ENCODE measurements around the gene KCNMA1. TPM values are rescaled to one million over a fixed set of nuclear protein-coding genes. Genes with fewer than 3 reads are reported as not detected.
A peak's percentile ranks its signal among the peaks of the same experiment; 100 is the strongest.

The KCNMA1 gene
- total and polyA plus RNA-seq, 5 experiments from 2014 or later = not detected

- peaks cover 0 to 3% (median 0%) of the 10 kb centered on the region in 5 donors for H3K27me3 Mint-ChIP-seq
- H3K4me3 Mint-ChIP-seq = no peak overlapping the region
- DNase-seq (no peak), ATAC-seq (no peak)
- H3K4me1 Mint-ChIP-seq = peaks cover 0 to 3% (median 0%) of the 10 kb centered on the region in 4 donors
- no peaks in the 10 kb centered on the region for H3K36me3 Mint-ChIP-seq
- H3K27ac Mint-ChIP-seq = no peak overlapping the region
- POLR2A ChIA-PET = no interaction called here
- H3K9me3 Mint-ChIP-seq = peaks cover 0 to 2% (median 0%) of the 10 kb centered on the region in 9 donors
Measured at GRCh38 chr10:77296534-77297392, 340.8 kb downstream of the KCNMA1 start.

GRCh38 chr10:77293773-77294172, 343.8 kb downstream of the KCNMA1 start:
- peak overlapping the region in 1 of 10 donors; percentile 35 for H3K27ac Mint-ChIP-seq
- POLR2A ChIA-PET = no interaction called here
- H3K9me3 Mint-ChIP-seq = peaks cover 0 to 2% (median 0%) of the 10 kb centered on the region in 9 donors
- peaks cover 14 to 25% (median 19%) of the 10 kb centered on the region in 4 donors for H3K4me1 Mint-ChIP-seq
- no peak overlapping the region for H3K4me3 Mint-ChIP-seq
- DNase-seq = no peak
- peaks cover 0 to 4% (median 0%) of the 10 kb centered on the region in 5 donors for H3K27me3 Mint-ChIP-seq
- H3K36me3 Mint-ChIP-seq = no peaks in the 10 kb centered on the region
- no peak for ATAC-seq

- peaks cover 0 to 2% (median 0%) of the 10 kb centered on the region in 9 donors for H3K9me3 Mint-ChIP-seq
- H3K27ac Mint-ChIP-seq = no peak overlapping the region
- H3K4me1 Mint-ChIP-seq = peaks cover 14 to 25% (median 20%) of the 10 kb centered on the region in 4 donors
- no peak overlapping the region for H3K4me3 Mint-ChIP-seq
- ATAC-seq = no peak
- H3K36me3 Mint-ChIP-seq = no peaks in the 10 kb centered on the region
- H3K27me3 Mint-ChIP-seq = peaks cover 0 to 4% (median 0%) of the 10 kb centered on the region in 5 donors
- POLR2A ChIA-PET = no interaction called here
- no peak for DNase-seq
Measured at GRCh38 chr10:77293347-77293746, 344.3 kb downstream of the KCNMA1 start.

DNA sequence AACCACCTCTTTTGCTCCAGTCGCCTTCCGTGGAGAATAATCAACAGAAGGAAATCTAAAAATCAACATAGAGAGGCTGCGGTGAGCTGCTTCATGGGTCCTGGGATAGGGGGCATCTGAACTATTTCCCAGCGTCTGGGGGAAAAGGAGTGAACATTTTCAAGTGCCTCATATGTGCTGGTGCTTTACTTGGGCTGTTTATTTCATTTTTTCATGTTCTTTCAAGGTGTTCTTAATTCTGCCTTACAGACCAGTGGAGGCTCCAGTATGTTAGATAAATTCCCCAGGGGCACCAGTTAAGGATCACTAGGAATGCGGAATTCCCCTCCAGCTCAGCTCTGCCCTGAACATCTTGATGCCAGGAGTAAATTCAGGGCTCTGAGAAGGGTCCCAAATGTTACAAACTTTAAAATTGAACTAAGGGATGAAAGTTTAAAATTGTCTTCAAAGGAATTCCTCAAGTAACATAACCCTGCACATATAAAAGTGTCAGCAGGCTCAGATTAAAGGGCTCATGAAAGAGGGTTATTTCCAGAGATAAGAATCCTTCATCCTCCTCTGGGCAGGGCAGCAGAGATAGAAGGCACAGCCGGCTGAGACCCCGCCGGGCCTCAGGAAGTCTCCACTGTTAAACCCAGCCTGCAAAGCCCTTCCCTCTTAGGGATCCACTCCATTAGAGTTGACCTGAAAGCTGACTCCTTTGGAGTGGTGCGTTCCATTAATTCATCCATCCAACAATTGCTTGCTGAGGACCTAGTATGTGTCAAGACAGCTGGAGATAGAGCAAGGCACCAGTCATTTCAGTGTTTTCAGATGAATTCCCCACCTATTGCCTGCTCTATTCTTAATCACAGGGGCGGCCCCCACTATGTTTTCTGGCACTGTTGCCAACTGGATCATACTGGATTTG, 345.8 kb downstream of the KCNMA1 start:
- Mint-ChIP-seq H3K4me3 (no peak overlapping the region), H3K4me1 (peaks cover 14 to 25% (median 20%) of the 10 kb centered on the region in 4 donors), H3K27me3 (peaks cover 0 to 4% (median 0%) of the 10 kb centered on the region in 5 donors), H3K36me3 (no peaks in the 10 kb centered on the region), H3K9me3 (peaks cover 0 to 2% (median 0%) of the 10 kb centered on the region in 9 donors), H3K27ac (no peak overlapping the region)
- ATAC-seq (no peak), DNase-seq (no peak)
- POLR2A ChIA-PET = no interaction called here

- no peaks in the 10 kb centered on the region for H3K9me3 Mint-ChIP-seq
- peaks cover 14 to 25% (median 20%) of the 10 kb centered on the region in 4 donors for H3K4me1 Mint-ChIP-seq
- peaks cover 0 to 4% (median 0%) of the 10 kb centered on the region in 5 donors for H3K27me3 Mint-ChIP-seq
- H3K27ac Mint-ChIP-seq = peak overlapping the region in 1 of 10 donors; percentile 25
- DNase-seq (no peak), ATAC-seq (no peak)
- no peaks in the 10 kb centered on the region for H3K36me3 Mint-ChIP-seq
- H3K4me3 Mint-ChIP-seq = peak overlapping the region in 1 of 10 donors; percentile 2
- POLR2A ChIA-PET = no interaction called here
Measured at GRCh38 chr10:77290528-77291155, 347.0 kb downstream of the KCNMA1 start.

- no peak overlapping the region for H3K27ac Mint-ChIP-seq
- POLR2A ChIA-PET = interaction anchor here (1.0 kb wide), 1 partner anchor 25 kb away, joined by 3 read pairs; no protein-coding TSS in a partner anchor
- H3K9me3 Mint-ChIP-seq = no peaks in the 10 kb centered on the region
- no peak overlapping the region for H3K4me3 Mint-ChIP-seq
- H3K4me1 Mint-ChIP-seq = peaks cover 14 to 25% (median 20%) of the 10 kb centered on the region in 4 donors
- ATAC-seq (no peak), DNase-seq (no peak)
- no peaks in the 10 kb centered on the region for H3K36me3 Mint-ChIP-seq
- H3K27me3 Mint-ChIP-seq = peaks cover 0 to 4% (median 0%) of the 10 kb centered on the region in 5 donors
Measured at GRCh38 chr10:77289790-77290189, 347.8 kb downstream of the KCNMA1 start.

DNA sequence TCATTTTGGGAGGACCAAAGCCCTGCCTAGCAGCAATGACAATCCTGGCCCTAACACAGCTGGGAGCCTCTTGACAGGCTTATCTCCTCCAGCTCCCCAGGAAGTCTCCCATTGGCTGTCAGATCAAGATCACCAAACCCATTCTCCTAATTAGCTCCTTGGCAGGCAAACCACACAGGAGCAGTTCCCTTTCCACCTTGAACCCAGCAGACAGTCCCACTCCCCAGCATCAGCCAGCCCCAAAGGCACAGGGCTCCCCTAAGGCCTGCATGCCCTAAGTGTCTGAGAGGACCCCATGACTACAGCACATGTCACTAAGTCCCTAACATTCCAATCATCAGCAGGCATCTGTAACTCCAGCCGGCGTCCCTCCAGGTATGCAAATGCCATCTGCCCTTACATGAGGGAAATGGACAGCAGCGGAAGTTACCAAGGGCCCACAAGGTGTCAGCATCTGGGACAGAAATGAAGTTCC, 348.5 kb downstream of the KCNMA1 start:
- Mint-ChIP-seq H3K9me3 (no peaks in the 10 kb centered on the region), H3K36me3 (no peaks in the 10 kb centered on the region), H3K27me3 (peaks cover 0 to 4% (median 0%) of the 10 kb centered on the region in 5 donors), H3K27ac (peak overlapping the region in 3 of 10 donors; percentile 5 to 60 (median 36)), H3K4me3 (no peak overlapping the region), H3K4me1 (peaks cover 14 to 25% (median 20%) of the 10 kb centered on the region in 4 donors)
- no peak for DNase-seq
- ATAC-seq = no peak
- POLR2A ChIA-PET = interaction anchor here (1.0 kb wide), 1 partner anchor 25 kb away, joined by 3 read pairs; no protein-coding TSS in a partner anchor

- no peak for DNase-seq
- no peak overlapping the region for H3K27ac Mint-ChIP-seq
- H3K4me3 Mint-ChIP-seq = no peak overlapping the region
- POLR2A ChIA-PET = no interaction called here
- no peaks in the 10 kb centered on the region for H3K36me3 Mint-ChIP-seq
- H3K27me3 Mint-ChIP-seq = peaks cover 0 to 9% (median 0%) of the 10 kb centered on the region in 5 donors
- no peaks in the 10 kb centered on the region for H3K9me3 Mint-ChIP-seq
- peaks cover 14 to 26% (median 22%) of the 10 kb centered on the region in 4 donors for H3K4me1 Mint-ChIP-seq
- ATAC-seq = no peak
Measured at GRCh38 chr10:77287647-77288120, 349.9 kb downstream of the KCNMA1 start.

DNA sequence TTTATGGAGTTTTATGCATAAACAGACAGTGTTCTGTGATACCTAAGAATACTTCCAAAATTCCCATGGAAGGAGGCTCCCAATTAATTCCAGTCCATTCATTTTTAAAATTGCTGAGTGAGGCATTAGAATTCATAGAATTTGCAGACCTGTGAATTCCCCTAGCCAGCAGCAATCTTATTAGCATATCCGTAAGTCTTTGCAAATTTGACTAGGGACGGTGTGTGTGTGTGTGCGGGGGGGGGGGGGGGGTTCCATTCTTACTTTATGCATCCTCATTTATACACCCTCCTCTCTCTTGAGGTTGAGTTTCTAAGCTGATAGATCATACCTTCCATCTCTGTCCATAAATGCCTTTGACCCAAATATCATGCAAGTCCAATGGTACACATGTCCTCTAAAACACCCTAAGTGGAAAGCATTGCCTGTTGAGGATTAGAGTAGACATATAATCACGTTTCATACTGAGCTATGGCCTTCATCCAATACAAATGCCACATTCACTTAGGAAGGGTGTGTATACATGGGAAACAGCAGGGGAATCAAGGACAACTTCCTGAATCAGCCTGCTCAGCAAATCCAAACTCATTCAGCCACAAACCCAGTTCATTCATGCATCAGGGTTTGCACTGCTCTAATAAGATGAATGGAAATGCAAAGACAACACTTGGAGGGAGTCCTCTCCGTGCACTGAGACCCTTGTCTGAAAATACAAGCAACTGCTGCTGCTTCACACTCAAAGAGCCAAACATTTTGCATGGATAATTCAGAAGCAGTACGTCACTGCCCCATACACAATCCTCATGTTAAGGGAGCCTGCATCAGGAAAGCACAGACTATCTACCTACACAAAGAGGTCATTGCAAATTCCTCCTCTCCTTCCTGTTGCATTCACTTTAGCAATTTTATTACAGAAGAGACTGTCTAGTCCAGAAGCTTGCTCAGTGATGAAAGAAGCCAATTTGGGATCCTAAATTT, 350.8 kb downstream of the KCNMA1 start:
- Mint-ChIP-seq H3K4me1 (peaks cover 19 to 33% (median 26%) of the 10 kb centered on the region in 4 donors), H3K27me3 (peaks cover 0 to 8% (median 0%) of the 10 kb centered on the region in 5 donors), H3K27ac (no peak overlapping the region), H3K4me3 (no peak overlapping the region), H3K36me3 (no peaks in the 10 kb centered on the region), H3K9me3 (no peaks in the 10 kb centered on the region)
- POLR2A ChIA-PET = no interaction called here
- ATAC-seq (no peak), DNase-seq (no peak)

DNA sequence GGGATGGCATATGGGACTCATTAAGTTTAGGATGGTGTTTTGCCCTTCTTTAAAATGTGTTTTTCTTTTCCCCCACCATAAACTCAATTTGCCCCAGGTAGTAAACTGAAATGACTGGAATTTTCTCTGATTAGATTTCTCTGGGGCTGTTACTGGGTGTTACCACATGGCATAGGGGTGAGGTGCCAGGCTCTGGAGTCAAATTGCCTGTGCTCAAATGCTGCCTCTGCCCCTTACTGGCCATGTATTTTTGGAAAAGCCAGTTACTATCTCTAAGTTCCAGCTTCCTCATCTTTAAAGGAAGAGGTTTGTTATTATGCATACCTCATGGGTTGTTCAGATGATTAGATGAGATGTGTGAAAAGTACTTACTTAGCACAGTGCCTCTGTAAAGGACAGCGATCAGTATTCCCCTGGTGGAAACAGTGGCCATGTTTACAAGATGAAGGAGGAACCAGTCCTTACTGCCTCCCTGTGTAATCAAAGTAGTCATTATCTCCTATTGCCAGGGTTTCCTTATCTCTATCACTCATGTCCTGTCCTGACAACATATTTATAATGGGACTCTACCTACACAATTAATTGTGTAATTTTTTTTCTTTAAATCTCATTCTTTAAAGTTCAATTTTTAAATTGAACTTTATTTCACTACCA, 352.0 kb downstream of the KCNMA1 start:
- DNase-seq (no peak), ATAC-seq (no peak)
- Mint-ChIP-seq H3K27me3 (peaks cover 0 to 9% (median 0%) of the 10 kb centered on the region in 5 donors), H3K4me1 (peaks cover 23 to 36% (median 29%) of the 10 kb centered on the region in 4 donors), H3K4me3 (no peak overlapping the region), H3K27ac (no peak overlapping the region), H3K9me3 (no peaks in the 10 kb centered on the region), H3K36me3 (no peaks in the 10 kb centered on the region)
- POLR2A ChIA-PET = no interaction called here

GRCh38 chr10:77284797-77285196, 352.8 kb downstream of the KCNMA1 start:
- H3K27ac Mint-ChIP-seq = peak overlapping the region in 1 of 10 donors; percentile 10
- peaks cover 0 to 6% (median 2%) of the 10 kb centered on the region in 9 donors for H3K9me3 Mint-ChIP-seq
- DNase-seq (no peak), ATAC-seq (no peak)
- no peak overlapping the region for H3K4me3 Mint-ChIP-seq
- POLR2A ChIA-PET = no interaction called here
- peaks cover 0 to 9% (median 0%) of the 10 kb centered on the region in 5 donors for H3K27me3 Mint-ChIP-seq
- H3K36me3 Mint-ChIP-seq = peaks cover 0 to 4% (median 0%) of the 10 kb centered on the region in 3 donors
- H3K4me1 Mint-ChIP-seq = peaks cover 23 to 34% (median 29%) of the 10 kb centered on the region in 4 donors

Data from naive thymus-derived CD8-positive, alpha-beta T cell (primary cell).